Ovary (tissue), 9 donors: Measurements from ENCODE around the gene NEURL1B. TPM values are rescaled to one million over a fixed set of nuclear protein-coding genes. Genes with fewer than 3 reads are reported as not detected.
A peak's percentile ranks its signal among the peaks of the same experiment; 100 is the strongest.

Experiments used
- DNase-seq, 5 donors: peaks; one replicate each; pipeline ENCODE4 v3.0.0-alpha.2; 2019 to 2020
- H3K27ac ChIP-seq, 2 donors: fragments of 200-600 bp; one replicate each; pipeline versions ENCODE4 v1.5.1 to v1.8.0; 2019 to 2022
- H3K27me3 ChIP-seq: fragments of 200-600 bp; one replicate; pipeline ENCODE4 v1.8.0; 2022
- H3K36me3 ChIP-seq: fragments of 200-600 bp; sonication (generic); one replicate; pipeline ENCODE4 v1.5.1; 2019
- H3K4me1 ChIP-seq: one replicate; pipeline ENCODE4 v1.8.1; 2013; ENCODE audit warnings: mild to moderate bottlenecking, moderate library complexity; ENCODE audit not compliant: insufficient read depth
- H3K4me3 ChIP-seq: fragments of 200-600 bp; sonication (generic); one replicate; pipeline ENCODE4 v1.5.1; 2017
- H3K9me3 ChIP-seq, 2 donors: fragments of 200-600 bp in 1 of 2; sonication (generic) in 1 of 2; one replicate each; pipeline versions ENCODE4 v1.5.1 to v1.8.1; 2013 to 2019; ENCODE audit warnings: mild to moderate bottlenecking in 1 of 2, moderate library complexity in 1 of 2
- CTCF ChIP-seq, 3 donors: fragments of 450-650 bp in 2 of 3; fragments of 200-600 bp in 1 of 3; IDR thresholded peaks; one replicate each; pipeline versions ENCODE4 v1.5.1 to v1.8.0; 2016 to 2022; ENCODE audit warnings: antibody characterized with exemption in 3 of 3, mild to moderate bottlenecking in 1 of 3
- EP300 ChIP-seq: sonication (generic); formaldehyde crosslinking; IDR thresholded peaks from one replicate; pipeline ENCODE4 v1.6.1; 2017; ENCODE audit warnings: antibody characterized with exemption
- POLR2A ChIP-seq: fragments of 450-650 bp; IDR thresholded peaks from one replicate; pipeline ENCODE4 v1.6.1; 2017; ENCODE audit warnings: antibody characterized with exemption, mild to moderate bottlenecking, moderate library complexity
- WGBS, 3 donors: extraction: QIAGEN DNeasy Blood & Tissue Kit in 1 of 3; methylation state at CpG; one replicate each; pipeline versions ENCODE4 v1.1.5 to v1.1.7; 2013 to 2017; 5-methylcytosine and 5-hydroxymethylcytosine counted together
- intact Hi-C, 4 donors: fragments of 100-400 bp; cut with DNase I; formaldehyde crosslinking; loops; one replicate each; pipeline versions ENCODE4 v1.11.0 to v1.15.1; 2022 to 2023
- polyA plus RNA-seq, 2 donors: library from polyadenylated mRNA; stranded (reverse); fragments of 200-250 nt in 1 of 2; fragments of 350-450 nt in 1 of 2; fragmentation: Illumina TruSeq in 1 of 2; extraction: RNeasy Lipid Tissue Mini Kit (QIAGEN cat#74804) in 1 of 2; gene quantifications; one replicate each; pipeline ENCODE4 v1.2.3, GENCODE V29; 2013 to 2014
- total RNA-seq, 7 donors: library from RNA; depleted of rRNA in 2 of 7; stranded (reverse); fragments of >200 nt in 2 of 7; fragmentation: NEBNext Ultra II Directional in 3 of 7; extraction: Animal tissue kit (Norgen Biotek cat#: 25700) in 3 of 7; gene quantifications; one replicate each; pipeline versions ENCODE4 v1.1.0 to v1.2.4, GENCODE V29; 2016 to 2023
- donor health status: DM: no; HTN: no; CAD: no; lungs with moderate emphysema.
- donor health status: DM: no; HTN: no; CAD: no.
- donor health status: Bipolar disorder and iron deficiency.
- donor health status: DM: yes; HTN: yes; CAD: no.
- donor health status: DM: no; HTN: no; CAD: no.
- donor health status: DM: yes; HTN: yes; CAD: no.

NEURL1B gene
- total and polyA plus RNA-seq, 9 donors = 15.0 to 75.1 (median 36.3) TPM

DNA sequence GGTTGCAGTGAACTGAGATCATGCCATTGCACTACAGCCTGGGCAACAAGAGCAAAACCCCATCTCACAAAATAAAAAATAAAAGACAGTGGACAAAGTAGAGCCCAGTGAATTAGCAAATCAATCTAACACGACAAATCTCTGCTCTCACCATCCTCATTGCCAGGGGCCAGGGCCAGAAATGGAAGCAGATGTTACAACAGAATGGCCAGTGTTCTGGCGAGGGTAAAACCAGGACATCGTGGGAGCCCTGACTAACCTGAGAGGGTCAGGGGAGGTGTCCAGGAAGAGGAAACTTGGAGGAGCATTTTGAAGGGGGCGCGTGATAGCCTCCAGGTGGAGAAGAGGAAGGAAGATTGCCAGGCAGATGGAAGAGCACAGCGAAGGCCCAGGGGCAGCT is 58.4 kb downstream of the NEURL1B start:
- Histone ChIP-seq H3K27me3 (no peaks in the 10 kb centered on the region), H3K9me3 (no peaks in the 10 kb centered on the region), H3K4me3 (no peak overlapping the region), H3K4me1 (peaks cover 23% of the 10 kb centered on the region), H3K27ac (peak overlapping the region in 1 of 2 donors; percentile 76), H3K36me3 (no peaks in the 10 kb centered on the region)
- intact Hi-C loops = loop anchor here in 3 of 4 donors (5.0 to 10.0 kb wide), 6 partner anchors 55 to 592 kb away; partner anchors contain the start of gene NEURL1B (in 3 of the 3)
- TF ChIP-seq CTCF (IDR thresholded peaks at IDR 0.05) (no peak), POLR2A (no peak), EP300 (no peak)
- 58 to 65% (median 64%) methylated on average over 6 of the region's 6 CpGs for WGBS, 3 donors
- peak in 2 of 5 donors; percentile 13 to 27 for DNase-seq

DNA sequence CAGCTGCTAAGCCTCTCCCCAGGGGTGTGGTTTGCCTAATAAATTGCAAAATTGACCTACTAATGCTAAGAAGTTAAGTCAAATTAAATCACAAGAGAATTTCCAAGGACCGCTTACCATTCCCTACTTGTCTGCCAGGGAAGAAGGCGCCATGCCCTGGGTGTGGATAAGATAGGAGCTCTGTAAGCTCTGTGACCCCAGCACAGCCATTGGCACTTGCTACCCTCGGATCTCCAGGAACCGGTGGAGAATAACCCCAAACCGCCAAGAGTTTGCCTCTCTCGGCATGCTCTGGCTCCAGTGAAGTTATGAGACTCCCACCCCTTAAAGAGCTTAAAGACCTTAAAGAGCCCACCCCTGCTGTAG is 58.9 kb downstream of the NEURL1B start:
- Histone ChIP-seq H3K4me3 (no peak overlapping the region), H3K4me1 (peaks cover 21% of the 10 kb centered on the region), H3K27me3 (no peaks in the 10 kb centered on the region), H3K27ac (peak overlapping the region; percentile 33 to 76), H3K36me3 (no peaks in the 10 kb centered on the region), H3K9me3 (no peaks in the 10 kb centered on the region)
- WGBS, 3 donors = 13 to 31% (median 17%) methylated on average over 6 of the region's 6 CpGs
- DNase-seq = no peak
- intact Hi-C loops = loop anchor here in 3 of 4 donors (5.0 to 10.0 kb wide), 6 partner anchors 55 to 593 kb away; partner anchors contain the start of gene NEURL1B (in 3 of the 3)
- TF ChIP-seq EP300 (no peak), CTCF (IDR thresholded peaks at IDR 0.05) (no peak), POLR2A (no peak)

- Histone ChIP-seq H3K4me3 (no peak overlapping the region), H3K4me1 (peaks cover 18% of the 10 kb centered on the region), H3K9me3 (no peaks in the 10 kb centered on the region), H3K27ac (peak overlapping the region; percentile 33 to 76), H3K36me3 (no peaks in the 10 kb centered on the region), H3K27me3 (no peaks in the 10 kb centered on the region)
- intact Hi-C loops = no loop called here
- TF ChIP-seq EP300 (no peak), CTCF (IDR thresholded peaks at IDR 0.05) (no peak), POLR2A (no peak)
- peak; percentile 71 to 77 (median 72) for DNase-seq
- 15 to 16% (median 16%) methylated on average over 22 of the region's 22 CpGs for WGBS, 3 donors
These were observed 59.6 kb downstream of the NEURL1B start for GRCh38 chr5:172700365-172701290.

DNA sequence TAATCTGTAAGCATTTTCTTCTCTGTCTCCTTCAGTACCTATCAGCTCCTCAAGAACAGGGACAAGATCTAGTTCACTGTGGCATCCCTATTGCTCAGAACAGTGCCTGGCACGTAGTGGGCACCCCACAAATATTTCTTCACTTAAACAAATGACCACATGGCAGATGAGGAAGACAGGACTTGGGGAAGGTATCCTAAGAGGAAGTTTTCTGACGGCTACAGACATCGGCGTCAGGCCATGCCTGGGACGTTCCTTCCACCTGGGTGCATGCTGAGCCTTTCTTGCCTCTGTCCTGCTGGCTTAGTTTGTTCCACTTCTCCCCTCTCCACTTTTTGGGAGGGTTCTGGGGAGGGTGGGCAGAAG is 60.2 kb downstream of the NEURL1B start:
- DNase-seq = peak in 2 of 5 donors; percentile 22 to 31
- H3K4me1 ChIP-seq = peaks cover 13% of the 10 kb centered on the region
- H3K9me3 ChIP-seq = no peaks in the 10 kb centered on the region
- H3K27ac ChIP-seq = no peak overlapping the region
- no peak for TF ChIP-seq CTCF (IDR thresholded peaks at IDR 0.05)
- TF ChIP-seq POLR2A = no peak
- TF ChIP-seq EP300 = no peak
- H3K36me3 ChIP-seq = no peaks in the 10 kb centered on the region
- intact Hi-C loops = no loop called here
- 82 to 89% (median 84%) methylated on average over 5 of the region's 5 CpGs for WGBS, 3 donors
- H3K4me3 ChIP-seq = no peak overlapping the region
- H3K27me3 ChIP-seq = no peaks in the 10 kb centered on the region
